H1 (cell line): Measurements from ENCODE around the gene USP20. TPM values are rescaled to one million over a fixed set of nuclear protein-coding genes. Genes with fewer than 3 reads are reported as not detected.
A peak's percentile ranks its signal among the peaks of the same experiment; 100 is the strongest.

Experiments
- CTCF ChIA-PET: fragments of 300-600 bp; sonication (Branson Sonifier 250); formaldehyde crosslinking; loops from one replicate; lab custom pipeline; 2021; ENCODE audit not compliant: partially characterized antibody; lab: Charles Lee
- POLR2A ChIA-PET: fragments of 300-600 bp; sonication (Branson Sonifier 250); formaldehyde crosslinking; loops from one replicate; lab custom pipeline; 2021; ENCODE audit warnings: inconsistent platforms; ENCODE audit not compliant: partially characterized antibody; lab: Charles Lee
- DNase-seq, 2 experiments: peaks; one replicate each; pipeline versions ENCODE4 v3.0.0 to v3.0.0-alpha.2; 2010 to 2022; ENCODE audit warnings: low spot score in 2 of 2, low read depth in 1 of 2, mixed read lengths in 1 of 2
- FAIRE-seq: peaks from 2 replicates; lab custom pipeline; 2011; peaks lifted over from hg19 to GRCh38; lab: Jason Lieb, UNC
- H2AFZ ChIP-seq: 2 replicates; pipeline ENCODE4 v1.8.1; 2012; ENCODE audit warnings: low read length, inconsistent platforms
- H2AK5ac ChIP-seq: 2 replicates; pipeline ENCODE4 v1.6.1; 2013; ENCODE audit warnings: low read depth, low read length
- H2BK120ac ChIP-seq: replicated peaks from 2 replicates; pipeline ENCODE3; 2013; ENCODE audit warnings: low read depth, low read length, inconsistent platforms
- H2BK12ac ChIP-seq: 2 replicates; pipeline ENCODE4 v1.6.1; 2013; ENCODE audit warnings: low read depth, low read length
- H2BK15ac ChIP-seq: 2 replicates; pipeline ENCODE4 v1.6.1; 2013; ENCODE audit warnings: low read length
- H2BK20ac ChIP-seq: 2 replicates; pipeline ENCODE4 v1.6.1; 2013; ENCODE audit warnings: low read length
- H2BK5ac ChIP-seq: 2 replicates; pipeline ENCODE4 v1.6.1; 2013; ENCODE audit warnings: low read depth, low read length
- H3K14ac ChIP-seq: 2 replicates; pipeline ENCODE4 v1.6.1; 2013; ENCODE audit warnings: inconsistent platforms; ENCODE audit not compliant: insufficient read length
- H3K18ac ChIP-seq: 2 replicates; pipeline ENCODE4 v1.6.1; 2013; ENCODE audit warnings: low read length; ENCODE audit errors: extremely low read depth
- H3K23ac ChIP-seq: 2 replicates; pipeline ENCODE4 v1.6.1; 2013; ENCODE audit warnings: inconsistent platforms; ENCODE audit not compliant: insufficient read length
- H3K23me2 ChIP-seq: 2 replicates; pipeline ENCODE4 v1.6.1; 2013; ENCODE audit warnings: low read depth, low read length
- H3K27ac ChIP-seq: 2 replicates; pipeline ENCODE4 v1.6.1; 2011; ENCODE audit warnings: low read depth, low read length, inconsistent platforms
- H3K27me3 ChIP-seq, 4 experiments: replicated peaks in 1 of 4; 1 replicate in 1 of 4; 2 replicates in 3 of 4; pipeline versions ENCODE4 v1.6.1 to v1.8.1; 2011 to 2013; ENCODE audit warnings: low read length in 3 of 4, mild to moderate bottlenecking in 3 of 4, inconsistent platforms in 2 of 4, mixed read lengths in 2 of 4, moderate library complexity in 1 of 4; ENCODE audit not compliant: control insufficient read depth in 3 of 4, insufficient read depth in 3 of 4; ENCODE audit errors: extremely low read depth in 1 of 4
- H3K36me3 ChIP-seq, 4 experiments: 2 replicates each; pipeline versions ENCODE4 v1.6.1 to v1.8.1; 2011 to 2013; ENCODE audit warnings: mild to moderate bottlenecking in 4 of 4, low read length in 3 of 4, moderate library complexity in 2 of 4, control low read depth in 1 of 4, inconsistent platforms in 1 of 4; ENCODE audit not compliant: insufficient read depth in 4 of 4, control insufficient read depth in 2 of 4
- H3K4ac ChIP-seq: replicated peaks from 2 replicates; pipeline ENCODE3; 2013; ENCODE audit warnings: low read length, low read depth, mixed read lengths, inconsistent platforms; ENCODE audit not compliant: insufficient read length
- H3K4me1 ChIP-seq, 4 experiments: replicated peaks in 1 of 4; 1 replicate in 1 of 4; 2 replicates in 3 of 4; pipeline versions ENCODE4 v1.6.1 to v1.8.1; 2011 to 2013; ENCODE audit warnings: low read length in 3 of 4, inconsistent platforms in 2 of 4, mixed read lengths in 1 of 4; ENCODE audit not compliant: insufficient read depth in 4 of 4, control insufficient read depth in 3 of 4
- H3K4me2 ChIP-seq, 2 experiments: 2 replicates each; pipeline versions ENCODE4 v1.6.1 to v1.8.1; 2011 to 2013; ENCODE audit warnings: low read depth in 2 of 2, low read length in 2 of 2, control low read depth in 1 of 2, inconsistent platforms in 1 of 2, mild to moderate bottlenecking in 1 of 2; ENCODE audit not compliant: insufficient read depth in 1 of 2
- H3K4me3 ChIP-seq, 4 experiments: fragments of 200-600, 300-600 bp in 1 of 4; sonication (generic), shearing (Covaris generic), sonication (Bioruptor Twin) in 1 of 4; 2 replicates each; pipeline versions ENCODE4 v1.5.1 to v1.8.1; 2011 to 2016; ENCODE audit warnings: low read length in 4 of 4, low read depth in 3 of 4, control low read depth in 2 of 4, inconsistent platforms in 2 of 4, mild to moderate bottlenecking in 2 of 4, mixed read lengths in 1 of 4, moderate library complexity in 1 of 4; ENCODE audit not compliant: insufficient read depth in 2 of 4; ENCODE audit errors: extremely low read depth in 1 of 4
- H3K56ac ChIP-seq: replicated peaks from 2 replicates; pipeline ENCODE3; 2013; ENCODE audit warnings: low read depth, mild to moderate bottlenecking, mixed read lengths, low read length, inconsistent platforms; ENCODE audit not compliant: insufficient read length
- H3K79me1 ChIP-seq: 2 replicates; pipeline ENCODE4 v1.6.1; 2013; ENCODE audit warnings: low read depth, low read length, control low read depth
- H3K79me2 ChIP-seq, 2 experiments: 2 replicates each; pipeline versions ENCODE4 v1.6.1 to v1.8.1; 2012 to 2013; ENCODE audit warnings: low read length in 2 of 2, mild to moderate bottlenecking in 2 of 2, inconsistent platforms in 1 of 2; ENCODE audit not compliant: insufficient read depth in 2 of 2, control insufficient read depth in 1 of 2
- H3K9ac ChIP-seq, 4 experiments: replicated peaks in 1 of 4; 1 replicate in 1 of 4; 2 replicates in 3 of 4; pipeline versions ENCODE4 v1.6.1 to v1.8.1; 2011 to 2013; ENCODE audit warnings: low read depth in 3 of 4, low read length in 3 of 4, control low read depth in 2 of 4, mild to moderate bottlenecking in 2 of 4, moderate library complexity in 2 of 4, inconsistent platforms in 1 of 4; ENCODE audit errors: extremely low read depth in 1 of 4
- H3K9me3 ChIP-seq, 2 experiments: 2 replicates each; pipeline versions ENCODE4 v1.6.1 to v1.8.1; 2012 to 2013; ENCODE audit warnings: mild to moderate bottlenecking in 2 of 2, moderate library complexity in 2 of 2, control low read depth in 1 of 2, inconsistent platforms in 1 of 2, low read depth in 1 of 2, low read length in 1 of 2, mixed read lengths in 1 of 2; ENCODE audit not compliant: insufficient read depth in 2 of 2
- H4K20me1 ChIP-seq, 2 experiments: replicated peaks in 1 of 2; 2 replicates each; pipeline versions ENCODE3 to v1.8.1; 2011 to 2013; ENCODE audit warnings: inconsistent platforms in 2 of 2, low read length in 2 of 2, mild to moderate bottlenecking in 1 of 2; ENCODE audit not compliant: insufficient read depth in 2 of 2, control insufficient read depth in 1 of 2
- H4K5ac ChIP-seq: 2 replicates; pipeline ENCODE4 v1.6.1; 2013; ENCODE audit warnings: low read length, low read depth, mixed read lengths, inconsistent platforms; ENCODE audit not compliant: insufficient read length
- H4K8ac ChIP-seq: 2 replicates; pipeline ENCODE4 v1.8.0; 2013; ENCODE audit warnings: mild to moderate bottlenecking, moderate library complexity, low read length, inconsistent platforms; ENCODE audit not compliant: insufficient read depth; ENCODE audit errors: extremely low read depth
- H4K91ac ChIP-seq: replicated peaks from 2 replicates; pipeline ENCODE3; 2013; ENCODE audit warnings: low read length, mixed read lengths, inconsistent platforms; ENCODE audit not compliant: insufficient read length
- JUN ChIP-seq: IDR thresholded peaks from 2 replicates; pipeline ENCODE4 v1.6.1; 2011; ENCODE audit warnings: low read depth, mild to moderate bottlenecking, improper control_type of control experiment, low read length
- POLR2A ChIP-seq, 2 experiments: IDR thresholded peaks; 1 replicate in 1 of 2; 2 replicates in 1 of 2; pipeline ENCODE4 v1.6.1; 2011; ENCODE audit warnings: low read depth in 2 of 2, low read length in 2 of 2, mild to moderate bottlenecking in 2 of 2; ENCODE audit errors: control extremely low read depth in 1 of 2
- SAP30 ChIP-seq: fragments of 300-600 bp; sonication (generic); IDR thresholded peaks from 2 replicates; pipeline ENCODE4 v1.7.1; 2012; ENCODE audit warnings: low read length, moderate library complexity, mild to moderate bottlenecking, inconsistent platforms; ENCODE audit not compliant: insufficient read depth, insufficient replicate concordance
- WGBS, 2 experiments: shearing (Covaris generic) in 1 of 2; methylation state at CpG; one replicate each; pipeline versions ENCODE4 v1.1.6 to v1.1.7; 2013 to 2015; ENCODE audit warnings: low lambda C conversion rate in 2 of 2, mixed read lengths in 2 of 2, inconsistent platforms in 1 of 2, low coverage in 1 of 2, missing lambda C conversion rate in 1 of 2; ENCODE audit not compliant: insufficient replicate concordance in 2 of 2, insufficient coverage in 1 of 2, insufficient read length in 1 of 2; ENCODE audit errors: extremely low coverage in 1 of 2, missing lambda C conversion rate in 1 of 2; 5-methylcytosine and 5-hydroxymethylcytosine counted together
- polyA plus RNA-seq, 7 experiments: library from polyadenylated mRNA; depleted of rRNA in 3 of 7; stranded (reverse) in 5 of 7; unstranded in 2 of 7; fragments of >200 nt in 5 of 7; fragments of 200-250 nt in 2 of 7; gene quantifications; 1 replicate in 5 of 7; 2 replicates in 1 of 7; 4 replicates in 1 of 7; pipeline versions ENCODE4 v1.2.1 to v1.2.3, GENCODE V29; 2011 to 2013; ENCODE audit warnings: missing spikeins in 2 of 7, mixed read lengths in 2 of 7
- total RNA-seq: library from RNA; stranded (reverse); fragmentation: NEBNext Ultra II Directional; extraction: Animal tissue kit (Norgen Biotek cat#: 25700); gene quantifications from 2 replicates; pipeline ENCODE4 v1.2.1, GENCODE V29; 2021

USP20 gene
- total and polyA plus RNA-seq, 2 of the 8 experiments (the other 6 are each of a cell fraction or from before 2014, with no cell fraction given): 13.4 to 23.0 TPM

- no peaks in the 10 kb centered on the region for H3K27me3 ChIP-seq
- no peak overlapping the region for H4K8ac ChIP-seq
- H2AFZ ChIP-seq: 0 out of 2 replicates have a peak overlapping the region, but pooled peaks have one; percentile 10
- no peak overlapping the region for H2BK15ac ChIP-seq
- WGBS, 2 experiments: 9% methylated on average over 14 of the region's 14 CpGs; no CpG with 5 or more reads in 1 of the 2 experiments
- H3K23me2 ChIP-seq: peaks cover 6% of the 10 kb centered on the region; the same call in 1 of the 2 replicates
- H3K56ac ChIP-seq: no peak overlapping the region
- FAIRE-seq (no peak), DNase-seq (no peak)
- H2BK20ac ChIP-seq: no peak overlapping the region
- H2BK5ac ChIP-seq: no peak overlapping the region
- H4K20me1 ChIP-seq: peaks cover 0 to 8% of the 10 kb centered on the region in 2 experiments
- no peak overlapping the region for H2AK5ac ChIP-seq
- peaks cover 0 to 5% (median under 1%) of the 10 kb centered on the region in 4 experiments; a peak in 3 of 8 replicates for H3K36me3 ChIP-seq
- no peak overlapping the region for H4K5ac ChIP-seq
- peak; percentile 56 for TF ChIP-seq SAP30
- no peak for TF ChIP-seq POLR2A (IDR thresholded peaks at IDR 0.05; ENCODE audit: control extremely low read depth in 1 of 2, low read depth in 2 of 2, low read length in 2 of 2)
- TF ChIP-seq JUN: no peak
- H3K4me2 ChIP-seq: peak overlapping the region; percentile 86 to 90
- H3K9me3 ChIP-seq: no peaks in the 10 kb centered on the region
- H3K79me2 ChIP-seq: peaks cover 0 to 6% of the 10 kb centered on the region in 2 experiments; a peak in 2 of 4 replicates
- no peak overlapping the region for H2BK12ac ChIP-seq
- no peak overlapping the region for H3K4ac ChIP-seq
- H3K23ac ChIP-seq: no peak overlapping the region
- H4K91ac ChIP-seq: no peak overlapping the region
- H3K9ac ChIP-seq: peak overlapping the region; percentile 34 to 64 (median 50); a peak in 5 of 7 replicates
- H3K4me3 ChIP-seq: peak overlapping the region; percentile 65 to 100 (median 86)
- H3K18ac ChIP-seq: no peak overlapping the region
- H3K4me1 ChIP-seq: peaks cover 0 to 5% (median 2%) of the 10 kb centered on the region in 4 experiments; a peak in 5 of 7 replicates
- ChIA-PET CTCF (interaction anchor here (1.0 to 1.2 kb wide), 2 partner anchors 51 to 65 kb away, joined by 3 to 4 read pairs; no protein-coding TSS in a partner anchor), POLR2A (interaction anchor here (0.9 to 4.0 kb wide), 6 partner anchors 10 to 250 kb away, joined by 3 to 20 read pairs (median 3); partner anchors contain the start of gene GPR107)
- no peak overlapping the region for H2BK120ac ChIP-seq
- no peak overlapping the region for H3K27ac ChIP-seq
- peaks cover 6% of the 10 kb centered on the region for H3K79me1 ChIP-seq
- H3K14ac ChIP-seq: no peak overlapping the region
Measured at GRCh38 chr9:129803676-129804060, 31.6 kb upstream of the USP20 start.
